ENCODE measurements around the gene FGD6. TPM values are rescaled to one million over a fixed set of nuclear protein-coding genes. Genes with fewer than 3 reads are reported as not detected.

The FGD6 gene
- total RNA-seq, 1 donor from 2014 or later, result 17.7 TPM

DNA sequence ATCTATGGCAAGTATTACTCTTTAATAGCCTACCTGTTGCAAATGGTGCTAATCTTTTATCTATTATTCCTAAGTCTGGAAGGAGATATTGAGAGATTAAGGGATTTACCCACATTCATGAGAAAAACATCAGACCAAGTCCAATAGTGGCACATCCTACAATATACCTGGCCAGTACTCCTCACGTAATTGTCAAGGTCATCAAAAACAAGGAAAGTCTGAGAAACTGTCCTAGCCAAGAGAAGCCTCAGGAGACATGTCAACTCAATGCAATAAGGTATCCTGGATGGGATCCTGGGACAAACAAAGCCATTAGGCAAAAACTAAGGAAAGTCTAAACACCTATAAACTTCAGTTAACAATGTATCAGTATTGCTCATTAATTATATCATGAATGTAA, 156.3 kb downstream of the FGD6 start:
- no peaks in the 10 kb centered on the region for H3K4me1 ChIP-seq
- peaks cover 5 to 78% of the 10 kb centered on the region in 2 donors for H3K36me3 ChIP-seq

DNA sequence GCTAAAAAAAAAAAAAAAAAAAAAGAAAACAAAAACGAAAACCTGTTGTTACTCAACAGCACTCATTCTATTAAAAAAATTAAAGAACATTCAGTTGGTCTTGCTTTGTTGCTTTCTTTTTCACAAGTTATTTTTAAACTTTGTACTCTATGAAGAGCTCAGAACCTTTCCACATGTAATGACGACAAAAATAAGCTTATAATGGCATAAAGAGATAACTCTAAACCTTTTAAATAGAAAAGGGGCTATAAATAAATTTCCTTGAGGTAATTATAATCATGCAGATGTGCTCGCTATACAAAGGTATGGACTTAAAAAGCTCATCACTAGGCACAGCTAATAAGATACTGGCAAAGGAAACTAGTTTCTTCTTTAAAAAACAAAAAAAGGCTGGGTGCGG, 157.3 kb downstream of the FGD6 start:
- Histone ChIP-seq H3K27me3 (no peaks in the 10 kb centered on the region), H3K4me1 (no peaks in the 10 kb centered on the region), H3K4me3 (no peak overlapping the region), H3K36me3 (peaks cover 5 to 75% of the 10 kb centered on the region in 2 donors), H3K27ac (no peak overlapping the region), H3K9me3 (no peaks in the 10 kb centered on the region)
- TF ChIP-seq, protein P1, sequence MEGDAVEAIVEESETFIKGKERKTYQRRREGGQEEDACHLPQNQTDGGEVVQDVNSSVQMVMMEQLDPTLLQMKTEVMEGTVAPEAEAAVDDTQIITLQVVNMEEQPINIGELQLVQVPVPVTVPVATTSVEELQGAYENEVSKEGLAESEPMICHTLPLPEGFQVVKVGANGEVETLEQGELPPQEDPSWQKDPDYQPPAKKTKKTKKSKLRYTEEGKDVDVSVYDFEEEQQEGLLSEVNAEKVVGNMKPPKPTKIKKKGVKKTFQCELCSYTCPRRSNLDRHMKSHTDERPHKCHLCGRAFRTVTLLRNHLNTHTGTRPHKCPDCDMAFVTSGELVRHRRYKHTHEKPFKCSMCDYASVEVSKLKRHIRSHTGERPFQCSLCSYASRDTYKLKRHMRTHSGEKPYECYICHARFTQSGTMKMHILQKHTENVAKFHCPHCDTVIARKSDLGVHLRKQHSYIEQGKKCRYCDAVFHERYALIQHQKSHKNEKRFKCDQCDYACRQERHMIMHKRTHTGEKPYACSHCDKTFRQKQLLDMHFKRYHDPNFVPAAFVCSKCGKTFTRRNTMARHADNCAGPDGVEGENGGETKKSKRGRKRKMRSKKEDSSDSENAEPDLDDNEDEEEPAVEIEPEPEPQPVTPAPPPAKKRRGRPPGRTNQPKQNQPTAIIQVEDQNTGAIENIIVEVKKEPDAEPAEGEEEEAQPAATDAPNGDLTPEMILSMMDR (IDR thresholded peaks at IDR 0.05), result no peak
- TF ChIP-seq POLR2A (IDR thresholded peaks at IDR 0.05) (no peak), POLR2AphosphoS5 (IDR thresholded peaks at IDR 0.05; ENCODE audit: insufficient read depth in 1 of 2, low read depth in 1 of 2) (no peak)
- intact Hi-C loops (cut with DNase I), result no loop called here
- no peak for DNase-seq (ENCODE audit: extremely low spot score in 2 of 2)

More for the DNA sequence above, 156.3 kb downstream of the FGD6 start:
- H3K4me3 ChIP-seq, result no peak overlapping the region
- DNase-seq (ENCODE audit: extremely low spot score in 2 of 2), result no peak
- no peaks in the 10 kb centered on the region for H3K9me3 ChIP-seq
- no peaks in the 10 kb centered on the region for H3K27me3 ChIP-seq
- intact Hi-C loops (cut with DNase I), result no loop called here
- H3K27ac ChIP-seq, result no peak overlapping the region
- no peak for TF ChIP-seq POLR2A (IDR thresholded peaks at IDR 0.05)
- TF ChIP-seq, protein P1 (IDR thresholded peaks at IDR 0.05), result no peak
- TF ChIP-seq POLR2AphosphoS5 (IDR thresholded peaks at IDR 0.05; ENCODE audit: insufficient read depth in 1 of 2, low read depth in 1 of 2), result no peak

DNA sequence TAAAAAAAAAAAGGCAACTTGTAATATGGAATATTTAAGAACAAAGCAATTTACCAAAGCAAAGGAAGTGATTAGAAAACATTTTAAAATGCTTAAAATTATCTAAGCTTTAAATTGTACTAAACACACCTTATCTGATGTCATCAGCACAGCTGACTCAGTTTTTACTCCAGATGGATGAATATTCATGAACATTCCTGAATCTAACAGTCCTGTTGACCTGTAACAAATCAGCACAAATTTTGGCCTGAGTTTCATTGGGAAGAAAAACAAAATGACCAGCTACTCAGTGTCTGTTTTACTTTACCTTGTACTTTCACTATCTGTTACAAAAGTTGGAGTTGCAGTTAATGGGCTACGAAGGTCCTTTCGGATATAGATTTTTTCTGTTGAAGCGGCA, 159.8 kb downstream of the FGD6 start:
- TF ChIP-seq, protein P1 (IDR thresholded peaks at IDR 0.05), result no peak
- Histone ChIP-seq H3K27me3 (no peaks in the 10 kb centered on the region), H3K27ac (no peak overlapping the region), H3K4me1 (no peaks in the 10 kb centered on the region), H3K4me3 (no peak overlapping the region), H3K9me3 (no peaks in the 10 kb centered on the region), H3K36me3 (peaks cover 5 to 63% of the 10 kb centered on the region in 2 donors)
- intact Hi-C loops (cut with DNase I), result no loop called here
- no peak for DNase-seq (ENCODE audit: extremely low spot score in 2 of 2)

DNA sequence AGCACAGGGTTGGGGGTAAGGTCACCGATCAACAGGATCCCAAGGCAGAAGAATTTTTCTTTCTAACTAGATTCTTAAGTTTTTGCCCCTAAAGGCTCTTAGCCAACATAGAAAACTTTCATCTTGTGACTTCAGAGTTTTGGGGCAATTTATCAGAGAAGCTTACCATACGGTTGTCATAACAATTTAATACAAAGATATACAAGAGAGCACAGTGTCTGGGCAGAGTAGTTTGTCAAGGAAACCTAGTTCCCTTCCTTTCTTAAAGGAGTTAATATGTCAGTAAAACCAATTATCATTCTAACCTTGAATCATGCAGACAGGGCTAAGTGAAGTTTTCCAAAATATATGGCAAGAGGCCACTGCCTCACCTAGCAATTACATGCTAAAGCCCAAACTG, 162.2 kb downstream of the FGD6 start:
- no peak for TF ChIP-seq POLR2AphosphoS5 (IDR thresholded peaks at IDR 0.05; ENCODE audit: insufficient read depth in 1 of 2, low read depth in 1 of 2)
- TF ChIP-seq, protein P1 (IDR thresholded peaks at IDR 0.05), result no peak
- no peak for TF ChIP-seq POLR2A (IDR thresholded peaks at IDR 0.05)
- DNase-seq (ENCODE audit: extremely low spot score in 2 of 2), result no peak
- intact Hi-C loops (cut with DNase I), result no loop called here
- Histone ChIP-seq H3K27ac (no peak overlapping the region), H3K9me3 (no peaks in the 10 kb centered on the region), H3K4me1 (no peaks in the 10 kb centered on the region), H3K36me3 (peaks cover 5 to 50% of the 10 kb centered on the region in 2 donors), H3K4me3 (no peak overlapping the region), H3K27me3 (no peaks in the 10 kb centered on the region)

DNA sequence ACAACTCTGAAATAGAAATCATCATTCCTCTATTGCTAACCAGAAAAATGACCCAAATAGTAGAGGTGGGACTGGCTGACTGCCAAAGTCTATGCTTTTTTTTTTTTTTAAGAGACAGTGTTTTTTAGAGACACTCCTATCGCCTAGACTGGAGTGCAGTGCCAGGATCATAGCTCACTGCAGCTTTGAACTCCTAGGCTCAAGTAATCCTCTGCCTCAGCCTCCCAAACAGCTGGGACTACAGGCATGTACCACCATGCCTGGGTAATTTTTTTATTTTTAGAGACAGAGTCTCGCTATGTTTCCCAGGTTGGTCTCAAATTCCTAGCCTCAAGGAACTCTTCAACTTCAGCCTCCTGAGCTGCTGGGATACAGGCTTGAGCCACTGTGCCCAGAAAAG, 163.1 kb downstream of the FGD6 start:
- intact Hi-C loops (cut with DNase I), result no loop called here
- H3K36me3 ChIP-seq, result peaks cover 5 to 45% of the 10 kb centered on the region in 2 donors
- H3K4me1 ChIP-seq, result no peaks in the 10 kb centered on the region
- H3K4me3 ChIP-seq, result no peak overlapping the region
- no peaks in the 10 kb centered on the region for H3K9me3 ChIP-seq
- H3K27me3 ChIP-seq, result no peaks in the 10 kb centered on the region
- no peak for TF ChIP-seq POLR2A (IDR thresholded peaks at IDR 0.05)
- TF ChIP-seq POLR2AphosphoS5 (IDR thresholded peaks at IDR 0.05; ENCODE audit: insufficient read depth in 1 of 2, low read depth in 1 of 2), result no peak
- TF ChIP-seq, protein P1 (IDR thresholded peaks at IDR 0.05), result no peak
- H3K27ac ChIP-seq, result no peak overlapping the region
- no peak for DNase-seq (ENCODE audit: extremely low spot score in 2 of 2)
